IMR-90 (cell line): ENCODE measurements around the gene STAT3. TPM values are rescaled to one million over a fixed set of nuclear protein-coding genes. Genes with fewer than 3 reads are reported as not detected.
"Not testable (repeated sequence)": the region's sequence is repeated elsewhere in the genome, so short reads cannot be mapped to it uniquely, and the experiment has no call there.

Source experiments
- ATAC-seq: fragments of 200-7000 bp; cut with Tn5 transposase; 2 replicates; pipeline ENCODE4 v1.9.1; 2020; ENCODE audit warnings: low read depth, mild to moderate bottlenecking, moderate library complexity
- BruUV-seq: library from RNA; stranded (reverse); fragments of 400-500 nt; replicated peaks from 2 replicates; lab custom pipeline; 2021; lab: Mats Ljungman, UMichigan
- CTCF ChIA-PET: fragments of 300-600 bp; formaldehyde crosslinking; extraction: SDS; loops from one replicate; lab custom pipeline; 2021; ENCODE audit warnings: antibody characterized with exemption; lab: Yijun Ruan, JAX
- POLR2A ChIA-PET: fragments of 300-600 bp; sonication (Branson Sonifier 250); formaldehyde crosslinking; loops from one replicate; lab custom pipeline; 2022; ENCODE audit warnings: antibody characterized with exemption; ENCODE audit not compliant: unreplicated experiment; lab: Charles Lee
- DNase-seq: peaks from one replicate; pipeline ENCODE4 v3.0.0; 2013
- H2AFZ ChIP-seq: replicated peaks from 2 replicates; pipeline ENCODE3; 2013; ENCODE audit warnings: low read length, mild to moderate bottlenecking; ENCODE audit not compliant: poor library complexity
- H2AK5ac ChIP-seq: 2 replicates; pipeline ENCODE4 v1.6.1; 2013; ENCODE audit warnings: low read depth, low read length, inconsistent platforms
- H2AK9ac ChIP-seq: replicated peaks from 2 replicates; pipeline ENCODE3; 2013; ENCODE audit warnings: mild to moderate bottlenecking, low read depth, low read length, moderate library complexity; ENCODE audit not compliant: poor library complexity
- H2BK120ac ChIP-seq: 2 replicates; pipeline ENCODE4 v1.6.1; 2013; ENCODE audit warnings: low read depth, low read length, inconsistent platforms
- H2BK15ac ChIP-seq: 3 replicates; pipeline ENCODE4 v1.6.1; 2013; ENCODE audit warnings: low read depth, low read length, inconsistent platforms
- H2BK20ac ChIP-seq: 2 replicates; pipeline ENCODE4 v1.6.1; 2013; ENCODE audit warnings: low read depth, mild to moderate bottlenecking, inconsistent platforms, low read length, moderate library complexity
- H2BK5ac ChIP-seq: 2 replicates; pipeline ENCODE4 v1.6.1; 2013; ENCODE audit warnings: mild to moderate bottlenecking, low read depth, low read length, inconsistent platforms; ENCODE audit not compliant: poor library complexity, severe bottlenecking
- H3K14ac ChIP-seq: replicated peaks from 2 replicates; pipeline ENCODE4 v1.6.1; 2013; ENCODE audit warnings: low read depth, low read length, inconsistent platforms
- H3K18ac ChIP-seq: 2 replicates; pipeline ENCODE4 v1.6.1; 2013; ENCODE audit warnings: low read depth, low read length, control low read depth
- H3K23ac ChIP-seq: 2 replicates; pipeline ENCODE4 v1.6.1; 2013; ENCODE audit warnings: low read depth, low read length, inconsistent platforms
- H3K27ac ChIP-seq: 2 replicates; pipeline ENCODE4 v1.5.1; 2013; ENCODE audit warnings: mild to moderate bottlenecking, control low read depth, low read length; ENCODE audit not compliant: insufficient read depth
- H3K27me3 ChIP-seq: 2 replicates; pipeline ENCODE4 v1.6.1; 2013; ENCODE audit warnings: low read length; ENCODE audit not compliant: control insufficient read depth, insufficient read depth
- H3K36me3 ChIP-seq: 2 replicates; pipeline ENCODE4 v1.6.1; 2013; ENCODE audit warnings: low read length, mixed read lengths; ENCODE audit not compliant: control insufficient read depth, insufficient read depth
- H3K4ac ChIP-seq: 2 replicates; pipeline ENCODE4 v1.6.1; 2013; ENCODE audit warnings: low read depth, low read length, inconsistent platforms
- H3K4me1 ChIP-seq: 2 replicates; pipeline ENCODE4 v1.6.1; 2013; ENCODE audit warnings: low read length, mixed read lengths; ENCODE audit not compliant: control insufficient read depth, insufficient read depth
- H3K4me2 ChIP-seq: 2 replicates; pipeline ENCODE4 v1.6.1; 2013; ENCODE audit warnings: low read depth, mild to moderate bottlenecking, control low read depth, low read length, moderate library complexity
- H3K4me3 ChIP-seq: 2 replicates; pipeline ENCODE4 v1.5.1; 2013; ENCODE audit warnings: low read depth, mild to moderate bottlenecking, control low read depth, low read length, moderate library complexity; ENCODE audit not compliant: insufficient read depth
- H3K56ac ChIP-seq: 2 replicates; pipeline ENCODE4 v1.6.1; 2013; ENCODE audit warnings: low read length, inconsistent platforms; ENCODE audit not compliant: insufficient read depth; ENCODE audit errors: extremely low read depth
- H3K79me1 ChIP-seq, 2 experiments: 2 replicates each; pipeline ENCODE4 v1.6.1; 2013; ENCODE audit warnings: low read length in 2 of 2, inconsistent platforms in 1 of 2, low read depth in 1 of 2
- H3K9ac ChIP-seq: 2 replicates; pipeline ENCODE4 v1.6.1; 2013; ENCODE audit warnings: low read depth, low read length, control low read depth
- H3K9me1 ChIP-seq: 2 replicates; pipeline ENCODE4 v1.6.1; 2013; ENCODE audit warnings: low read length, inconsistent platforms; ENCODE audit not compliant: insufficient read depth
- H3K9me3 ChIP-seq: 2 replicates; pipeline ENCODE4 v1.6.1; 2013; ENCODE audit warnings: low read length; ENCODE audit not compliant: control insufficient read depth, insufficient read depth
- H4K20me1 ChIP-seq: 2 replicates; pipeline ENCODE4 v1.6.1; 2013; ENCODE audit warnings: low read length, inconsistent platforms; ENCODE audit not compliant: insufficient read depth
- H4K5ac ChIP-seq: 2 replicates; pipeline ENCODE4 v1.6.1; 2013; ENCODE audit warnings: mild to moderate bottlenecking, low read depth, low read length, control low read depth
- H4K8ac ChIP-seq, 2 experiments: 2 replicates each; pipeline ENCODE4 v1.6.1; 2013; ENCODE audit warnings: low read depth in 2 of 2, low read length in 2 of 2, control low read depth in 1 of 2, inconsistent platforms in 1 of 2
- H4K91ac ChIP-seq: 2 replicates; pipeline ENCODE4 v1.6.1; 2013; ENCODE audit warnings: low read depth, low read length, inconsistent platforms; ENCODE audit not compliant: insufficient read depth
- WGBS, 2 experiments: methylation state at CpG; one replicate each; pipeline versions ENCODE4 v1.1.5 to v1.1.7; 2013; ENCODE audit warnings: missing lambda C conversion rate in 2 of 2; ENCODE audit not compliant: insufficient read length in 1 of 2; ENCODE audit errors: extremely low coverage in 2 of 2; 5-methylcytosine and 5-hydroxymethylcytosine counted together
- dilution Hi-C: fragments of 300-500 bp; cut with HindIII; formaldehyde crosslinking; loops from one replicate; pipeline ENCODE4 v1.14.3; 2018; ENCODE audit warnings: low sequenced_read_pairs; ENCODE audit not compliant: unreplicated experiment
- in situ Hi-C: fragments of 300-500 bp; cut with MboI; formaldehyde crosslinking; loops from 3 replicates; pipeline ENCODE4 v1.14.3; 2019; ENCODE audit warnings: low sequenced_read_pairs, inconsistent platforms, mixed read lengths
- intact Hi-C: fragments of 100-400 bp; cut with micrococcal nuclease; formaldehyde crosslinking; loops from 2 replicates; pipeline ENCODE4 v1.10.0; 2022
- polyA plus RNA-seq, 3 experiments: library from polyadenylated mRNA; depleted of rRNA; stranded (reverse); fragments of >200 nt; gene quantifications; 2 replicates each; pipeline ENCODE4 v1.2.3, GENCODE V29; 2012; ENCODE audit warnings: low replicate concordance in 1 of 3
- total RNA-seq: library from RNA; depleted of rRNA; stranded (reverse); fragments of >200 nt; gene quantifications from 2 replicates; pipeline ENCODE4 v1.2.3, GENCODE V29; 2012

Gene STAT3
- total and polyA plus RNA-seq, 2 of the 4 experiments (the other 2 are of a cell fraction), result 47.2 to 66.3 TPM

- H2AK9ac ChIP-seq, H2BK15ac ChIP-seq, H2AFZ ChIP-seq, H2BK120ac ChIP-seq, H3K27ac ChIP-seq, BruUV-seq, H3K4ac ChIP-seq, H4K20me1 ChIP-seq, H3K9ac ChIP-seq, H3K18ac ChIP-seq, H4K91ac ChIP-seq, H3K14ac ChIP-seq, ATAC-seq, H3K4me3 ChIP-seq, H3K27me3 ChIP-seq, H2AK5ac ChIP-seq, H3K9me3 ChIP-seq, H3K56ac ChIP-seq, H3K23ac ChIP-seq, H2BK20ac ChIP-seq, H4K8ac ChIP-seq, DNase-seq, H4K5ac ChIP-seq, intact Hi-C loops, H3K4me2 ChIP-seq, in situ Hi-C loops, dilution Hi-C loops, H2BK5ac ChIP-seq: not testable (repeated sequence)
- Histone ChIP-seq H3K4me1 (peaks cover 11% of the 10 kb centered on the region), H3K79me1 (peaks cover 28 to 66% of the 10 kb centered on the region in 2 experiments; a peak in 3 of 4 replicates), H3K36me3 (peaks cover 70% of the 10 kb centered on the region), H3K9me1 (peaks cover 24% of the 10 kb centered on the region)
- ChIA-PET POLR2A (interaction anchor here (0.6 kb wide), 1 partner anchor 127 kb away, joined by 3 read pairs; no protein-coding TSS in a partner anchor), CTCF (interaction anchor here (2.0 kb wide), 1 partner anchor 200 kb away, joined by 5 read pairs; no protein-coding TSS in a partner anchor)
- no CpG with 5 or more reads among the region's 6 CpGs for WGBS, 2 experiments
Observed at GRCh38 chr17:42317967-42318366, 70.3 kb downstream of the STAT3 start.
